Neuron (in vitro differentiated cells): ENCODE measurements around the gene CALD1.

ENCODE experiments used
- H2AFZ ChIP-seq: one replicate; pipeline ENCODE4 v1.6.1; 2013; ENCODE audit warnings: low read depth, mild to moderate bottlenecking, inconsistent platforms, low read length, moderate library complexity
- H3K27me3 ChIP-seq: one replicate; pipeline ENCODE4 v1.6.1; 2013; ENCODE audit warnings: low read length; ENCODE audit not compliant: insufficient read depth
- H3K36me3 ChIP-seq: one replicate; pipeline ENCODE4 v1.6.1; 2013; ENCODE audit warnings: low read length; ENCODE audit not compliant: insufficient read depth
- H3K4me1 ChIP-seq: one replicate; pipeline ENCODE4 v1.6.1; 2013; ENCODE audit warnings: low read length; ENCODE audit not compliant: insufficient read depth
- H3K4me3 ChIP-seq: 2 replicates; pipeline ENCODE4 v1.5.1; 2013; ENCODE audit warnings: mild to moderate bottlenecking, low read length, moderate library complexity
- H3K9me3 ChIP-seq: one replicate; pipeline ENCODE4 v1.6.1; 2013; ENCODE audit warnings: low read length

CALD1 gene

GRCh38 chr7:134870781-134871180 is 91.3 kb downstream of the CALD1 start:
- H3K27me3 ChIP-seq, result no peaks in the 10 kb centered on the region
- H3K36me3 ChIP-seq, result no peaks in the 10 kb centered on the region
- peaks cover 8% of the 10 kb centered on the region for H3K4me1 ChIP-seq
- H2AFZ ChIP-seq, result no peak overlapping the region
- no peak overlapping the region for H3K4me3 ChIP-seq
- no peaks in the 10 kb centered on the region for H3K9me3 ChIP-seq

- no peaks in the 10 kb centered on the region for H3K9me3 ChIP-seq
- no peaks in the 10 kb centered on the region for H3K36me3 ChIP-seq
- no peaks in the 10 kb centered on the region for H3K4me1 ChIP-seq
- no peak overlapping the region for H3K4me3 ChIP-seq
- H2AFZ ChIP-seq, result no peak overlapping the region
- no peaks in the 10 kb centered on the region for H3K27me3 ChIP-seq
Measured at GRCh38 chr7:134873253-134873652, 93.8 kb downstream of the CALD1 start.

- Histone ChIP-seq H3K4me1 (no peaks in the 10 kb centered on the region), H2AFZ (no peak overlapping the region), H3K36me3 (no peaks in the 10 kb centered on the region), H3K4me3 (no peak overlapping the region), H3K27me3 (no peaks in the 10 kb centered on the region), H3K9me3 (no peaks in the 10 kb centered on the region)
Measured at GRCh38 chr7:134874407-134874806, 95.0 kb downstream of the CALD1 start.

GRCh38 chr7:134875867-134876266 is 96.4 kb downstream of the CALD1 start:
- no peaks in the 10 kb centered on the region for H3K9me3 ChIP-seq
- no peaks in the 10 kb centered on the region for H3K36me3 ChIP-seq
- H3K4me1 ChIP-seq, result no peaks in the 10 kb centered on the region
- no peaks in the 10 kb centered on the region for H3K27me3 ChIP-seq
- H3K4me3 ChIP-seq, result no peak overlapping the region
- no peak overlapping the region for H2AFZ ChIP-seq

- Histone ChIP-seq H3K4me1 (no peaks in the 10 kb centered on the region), H3K4me3 (no peak overlapping the region), H3K9me3 (no peaks in the 10 kb centered on the region), H3K27me3 (no peaks in the 10 kb centered on the region), H2AFZ (no peak overlapping the region), H3K36me3 (no peaks in the 10 kb centered on the region)
Measured at GRCh38 chr7:134878746-134879357, 99.4 kb downstream of the CALD1 start.

GRCh38 chr7:134879815-134880475 is 100.5 kb downstream of the CALD1 start:
- Histone ChIP-seq H3K36me3 (no peaks in the 10 kb centered on the region), H3K9me3 (no peaks in the 10 kb centered on the region), H3K4me1 (no peaks in the 10 kb centered on the region), H3K4me3 (no peak overlapping the region), H2AFZ (no peak overlapping the region), H3K27me3 (no peaks in the 10 kb centered on the region)

DNA sequence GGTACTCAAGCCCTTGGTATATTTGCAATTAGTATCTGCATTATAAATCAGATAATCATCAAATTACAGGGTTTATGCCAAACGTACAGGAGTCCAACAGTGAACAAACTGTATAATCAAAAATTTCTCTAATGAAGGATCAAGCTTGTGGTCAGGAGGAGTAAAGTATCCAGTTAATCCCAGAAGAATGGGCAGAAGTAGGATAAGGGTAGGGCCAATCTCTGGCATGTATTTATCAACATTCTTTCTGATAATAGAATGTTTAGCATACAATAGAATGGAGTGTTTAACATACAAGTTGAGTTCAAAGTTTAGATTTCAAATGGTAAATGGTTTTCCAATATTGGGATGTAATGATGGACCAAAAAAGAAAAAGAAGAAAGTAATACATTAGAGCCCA is 103.0 kb downstream of the CALD1 start:
- Histone ChIP-seq H3K4me3 (no peak overlapping the region), H2AFZ (no peak overlapping the region), H3K9me3 (no peaks in the 10 kb centered on the region), H3K4me1 (no peaks in the 10 kb centered on the region), H3K27me3 (no peaks in the 10 kb centered on the region), H3K36me3 (no peaks in the 10 kb centered on the region)

DNA sequence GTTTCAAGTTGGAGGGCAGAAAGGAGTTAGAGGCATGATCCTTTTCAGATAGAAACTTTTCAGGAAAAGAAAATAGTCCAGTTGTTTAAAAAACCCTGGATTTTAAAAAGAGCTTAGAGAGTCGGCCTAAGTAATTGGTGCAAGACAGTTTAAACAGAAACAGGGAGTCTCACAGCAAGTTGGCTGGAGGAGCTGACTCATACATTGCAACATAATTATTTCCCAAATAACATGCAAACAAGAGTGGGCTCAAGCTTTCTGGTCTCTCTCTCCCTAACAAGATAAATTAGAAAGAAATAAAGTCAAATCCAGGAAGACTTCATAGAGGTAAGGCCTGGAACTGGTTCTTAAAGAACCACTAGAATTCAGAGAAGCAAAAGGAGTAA is 106.5 kb downstream of the CALD1 start:
- no peaks in the 10 kb centered on the region for H3K4me1 ChIP-seq
- H3K4me3 ChIP-seq, result no peak overlapping the region
- no peaks in the 10 kb centered on the region for H3K9me3 ChIP-seq
- no peaks in the 10 kb centered on the region for H3K27me3 ChIP-seq
- no peak overlapping the region for H2AFZ ChIP-seq
- H3K36me3 ChIP-seq, result no peaks in the 10 kb centered on the region

- Histone ChIP-seq H3K4me3 (no peak overlapping the region), H3K4me1 (no peaks in the 10 kb centered on the region), H2AFZ (no peak overlapping the region), H3K27me3 (no peaks in the 10 kb centered on the region), H3K9me3 (no peaks in the 10 kb centered on the region), H3K36me3 (no peaks in the 10 kb centered on the region)
Measured at GRCh38 chr7:134886353-134887057, 107.1 kb downstream of the CALD1 start.

DNA sequence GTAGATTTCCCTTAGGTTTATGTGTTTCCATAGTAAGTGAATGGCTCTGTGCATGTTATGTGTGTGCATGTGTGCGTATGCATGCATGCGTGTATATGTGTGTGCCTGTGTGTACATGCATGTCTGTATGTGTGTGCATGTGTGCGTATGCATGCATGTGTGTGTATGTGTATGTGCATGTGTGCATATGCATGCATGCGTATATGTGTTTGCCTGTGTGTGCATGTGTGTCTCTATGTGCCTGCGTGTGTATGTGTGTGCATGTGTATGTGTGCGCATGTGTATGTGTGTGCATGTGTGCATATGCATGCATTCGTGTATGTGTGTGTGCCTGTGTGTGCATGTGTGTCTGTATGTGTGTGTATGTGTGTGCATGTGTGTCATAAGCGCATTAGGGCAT is 108.1 kb downstream of the CALD1 start:
- Histone ChIP-seq H3K4me1 (peaks cover 5% of the 10 kb centered on the region), H3K4me3 (no peak overlapping the region), H3K36me3 (no peaks in the 10 kb centered on the region), H3K27me3 (no peaks in the 10 kb centered on the region), H2AFZ (no peak overlapping the region), H3K9me3 (no peaks in the 10 kb centered on the region)

DNA sequence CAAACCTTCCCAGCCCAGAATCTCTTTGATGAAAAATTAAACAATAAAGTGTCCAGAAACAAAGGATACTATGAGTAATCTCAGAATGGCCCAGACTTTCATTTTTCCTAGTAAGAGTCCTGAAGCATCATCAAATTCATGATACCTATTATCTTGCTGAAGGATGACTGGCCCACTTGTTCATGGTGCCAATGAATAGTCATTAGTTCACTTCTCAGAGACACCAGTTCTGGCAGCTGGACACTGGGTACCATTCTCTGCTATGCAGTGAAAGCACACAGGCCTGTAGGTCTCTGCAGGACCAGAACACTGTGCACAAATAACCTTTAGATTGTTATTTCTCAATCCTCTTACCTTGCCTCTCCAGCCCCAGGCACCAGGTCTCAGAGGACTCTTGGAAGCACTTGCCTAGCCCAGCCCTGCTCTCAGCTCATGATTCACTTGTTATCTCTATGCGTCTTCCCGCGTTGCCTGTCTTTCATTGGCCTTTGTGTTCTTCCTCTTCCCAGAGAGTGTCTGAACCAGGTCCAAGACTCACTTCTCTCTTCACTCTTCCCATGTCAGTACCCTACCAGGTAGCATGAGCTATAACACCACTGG is 108.8 kb downstream of the CALD1 start:
- Histone ChIP-seq H3K4me1 (peaks cover 12% of the 10 kb centered on the region), H3K4me3 (no peak overlapping the region)

GRCh38 chr7:134890246-134891240 is 111.1 kb downstream of the CALD1 start:
- H3K4me3 ChIP-seq, result peak overlapping the region; percentile 70
- no peaks in the 10 kb centered on the region for H3K36me3 ChIP-seq
- H3K4me1 ChIP-seq, result peaks cover 15% of the 10 kb centered on the region
- H3K27me3 ChIP-seq, result no peaks in the 10 kb centered on the region
- no peaks in the 10 kb centered on the region for H3K9me3 ChIP-seq
- peak overlapping the region; percentile 68 for H2AFZ ChIP-seq

More for the DNA sequence above, 108.8 kb downstream of the CALD1 start:
- Histone ChIP-seq H2AFZ (no peak overlapping the region), H3K9me3 (no peaks in the 10 kb centered on the region), H3K36me3 (no peaks in the 10 kb centered on the region), H3K27me3 (no peaks in the 10 kb centered on the region)
